HG03139 (cell line): ENCODE measurements around the gene TMEM178B.
"Not testable (repeated sequence)": the region's sequence is repeated elsewhere in the genome, so short reads cannot be mapped to it uniquely, and the experiment has no call there.

ENCODE experiments used
- ATAC-seq: cut with Tn5 transposase; IDR thresholded peaks from one replicate; pipeline ENCODE4 v1.9.1; 2021; ENCODE audit not compliant: unreplicated experiment

Gene TMEM178B

DNA sequence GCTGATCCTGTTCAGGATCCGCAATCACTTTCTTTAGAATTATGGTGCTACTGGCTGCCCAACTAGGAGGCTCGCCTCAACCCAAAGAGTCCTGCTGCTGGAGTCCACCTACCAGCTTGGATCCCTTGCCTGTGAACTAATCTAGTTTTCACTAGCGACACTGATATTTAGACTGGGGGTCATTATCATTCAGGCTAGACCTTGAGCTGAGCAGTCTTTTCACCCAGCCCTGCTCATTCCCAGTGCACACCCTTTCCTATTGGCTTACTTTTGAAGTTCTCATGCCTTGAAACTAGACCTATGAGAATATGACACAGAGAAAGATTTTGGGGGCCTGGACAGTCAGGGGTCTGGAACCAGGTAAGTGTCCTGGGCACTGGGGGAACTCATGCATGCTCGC lies 107.9 kb downstream of the TMEM178B start:
- ATAC-seq, result no peak

DNA sequence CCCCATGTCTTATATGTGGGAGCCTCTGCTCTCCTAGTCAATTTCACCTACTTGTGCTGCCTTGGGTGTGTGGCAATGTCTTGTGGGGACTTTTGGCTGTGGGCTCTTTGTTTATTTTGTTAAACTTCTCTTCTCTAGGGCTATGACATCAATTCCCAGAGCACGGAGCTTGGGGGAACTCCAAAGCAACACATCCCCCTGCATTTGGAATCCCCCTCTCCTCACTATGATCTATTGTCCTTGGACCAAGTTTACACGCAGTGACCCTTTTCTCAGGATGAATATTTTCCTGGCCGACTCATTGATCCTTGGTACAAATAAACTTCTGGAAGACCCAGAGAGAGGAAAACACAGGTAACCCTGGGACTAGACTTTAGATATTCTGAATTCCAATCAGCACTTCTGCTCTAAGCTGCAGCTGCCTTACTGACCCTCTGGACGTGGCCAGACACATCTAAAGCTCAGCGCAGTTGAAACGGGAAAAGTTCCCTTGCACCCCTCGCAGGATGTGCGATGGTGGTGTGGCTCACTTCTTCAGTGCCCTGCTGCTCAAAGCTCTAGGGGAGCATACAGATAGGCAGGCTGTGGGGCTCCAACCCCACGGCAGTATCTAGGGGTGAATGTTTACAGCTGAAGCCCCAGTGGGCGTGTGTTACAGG lies 110.8 kb downstream of the TMEM178B start:
- ATAC-seq, result no peak

DNA sequence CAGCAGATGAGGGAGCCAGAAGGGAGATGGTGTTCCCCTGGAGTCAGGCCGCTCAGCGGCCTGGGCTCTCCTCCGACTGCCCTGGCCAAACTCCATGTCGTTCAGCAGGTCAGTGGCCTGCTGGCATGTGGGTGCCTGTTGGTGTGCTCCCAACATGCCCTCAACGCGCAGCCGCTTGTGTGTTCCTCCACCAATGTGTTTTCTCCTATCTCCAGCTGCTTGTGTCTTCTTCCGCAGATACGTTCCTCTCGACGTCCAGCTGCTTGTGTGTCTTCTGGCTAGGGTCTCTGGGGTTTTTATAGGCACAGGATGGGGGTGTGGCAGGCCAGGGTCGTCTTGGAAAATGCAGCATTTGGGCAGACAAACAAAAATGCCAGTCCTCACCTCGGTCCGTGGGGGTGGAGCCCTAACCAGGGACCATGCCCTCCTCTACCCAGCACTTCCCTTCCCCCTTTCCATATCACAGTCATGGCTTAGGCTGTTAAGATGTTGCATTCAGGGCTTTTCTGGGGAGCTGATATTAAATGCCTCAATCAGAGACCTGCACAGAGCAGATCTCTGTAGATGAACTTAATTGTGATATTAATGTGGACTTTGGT lies 111.6 kb downstream of the TMEM178B start:
- ATAC-seq, result no peak

DNA sequence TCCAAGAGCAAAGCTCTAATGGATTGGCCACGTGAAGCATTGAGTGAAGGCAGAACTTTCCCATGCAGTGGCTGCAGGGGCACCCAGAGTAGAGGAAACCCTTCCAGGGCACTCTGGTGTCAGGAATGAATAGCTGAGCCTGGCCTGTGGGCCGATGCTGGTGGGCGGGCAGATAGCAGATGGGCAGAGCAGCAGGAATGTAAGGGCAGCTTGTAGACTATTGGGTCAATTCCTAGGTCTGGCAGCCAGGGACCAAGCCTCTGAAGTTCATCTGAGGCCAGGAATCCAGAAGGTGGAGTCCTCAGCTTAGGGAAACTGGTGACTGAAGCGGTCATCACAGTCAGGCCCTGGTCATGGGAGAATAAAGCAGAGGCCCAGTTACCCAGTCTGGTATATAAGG lies 115.4 kb downstream of the TMEM178B start:
- no peak for ATAC-seq

DNA sequence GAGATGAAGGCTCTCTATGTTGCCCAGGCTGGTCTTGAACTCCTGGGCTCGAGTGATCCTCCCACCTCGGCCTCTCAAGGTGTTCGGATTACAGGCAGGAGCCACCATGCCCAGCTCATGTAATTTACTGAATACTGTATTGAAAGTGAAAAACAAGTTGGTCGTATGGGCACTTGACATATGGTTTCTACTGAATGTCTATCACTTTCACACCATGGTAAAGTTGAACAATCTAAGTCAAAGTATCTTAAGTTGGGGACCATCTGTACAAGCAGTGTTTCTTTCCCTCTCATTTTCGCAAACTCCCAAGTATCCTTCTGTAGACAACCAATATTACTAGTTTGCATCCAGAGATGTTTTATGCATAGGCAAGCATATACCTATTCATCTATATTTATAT lies 116.6 kb downstream of the TMEM178B start:
- no peak for ATAC-seq

DNA sequence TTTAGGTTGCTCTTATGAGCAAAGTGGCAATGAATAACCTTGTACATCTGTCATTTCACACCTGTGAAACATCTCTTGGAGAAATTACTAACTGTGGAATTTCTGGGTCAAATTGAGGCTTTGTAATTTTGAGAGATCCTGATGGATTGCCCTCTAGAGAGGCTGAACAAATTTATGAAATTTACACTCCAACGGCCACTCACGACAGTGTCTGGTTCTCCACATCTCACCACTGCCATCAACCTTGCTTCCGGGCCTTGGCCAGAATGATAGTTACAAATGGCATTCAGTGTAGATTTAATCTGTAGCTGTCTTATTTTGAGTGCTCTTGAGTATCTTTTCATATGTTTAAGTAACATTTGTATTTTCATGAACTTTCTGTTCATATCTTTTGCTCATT lies 117.4 kb downstream of the TMEM178B start:
- ATAC-seq, result no peak

DNA sequence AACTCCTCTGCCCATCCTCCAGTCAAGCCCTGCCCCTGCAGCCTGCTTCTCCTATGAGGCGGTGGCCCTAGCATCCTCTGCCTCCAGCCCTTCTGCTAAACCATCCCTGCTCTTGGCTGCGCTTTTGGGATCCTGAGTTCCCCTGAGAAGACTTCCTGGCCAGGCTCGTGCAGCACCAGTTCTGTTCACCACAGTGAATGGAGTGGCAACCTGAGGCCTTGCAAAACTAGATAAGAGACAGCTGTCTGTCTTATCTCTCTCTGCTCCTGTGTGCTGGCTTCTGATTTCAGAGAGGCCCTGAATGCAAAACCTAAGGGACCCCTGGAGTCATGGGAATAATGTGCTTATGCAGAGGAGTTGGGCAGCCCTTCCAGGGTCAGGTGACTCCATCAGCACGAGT lies 119.2 kb downstream of the TMEM178B start:
- ATAC-seq, result no peak

DNA sequence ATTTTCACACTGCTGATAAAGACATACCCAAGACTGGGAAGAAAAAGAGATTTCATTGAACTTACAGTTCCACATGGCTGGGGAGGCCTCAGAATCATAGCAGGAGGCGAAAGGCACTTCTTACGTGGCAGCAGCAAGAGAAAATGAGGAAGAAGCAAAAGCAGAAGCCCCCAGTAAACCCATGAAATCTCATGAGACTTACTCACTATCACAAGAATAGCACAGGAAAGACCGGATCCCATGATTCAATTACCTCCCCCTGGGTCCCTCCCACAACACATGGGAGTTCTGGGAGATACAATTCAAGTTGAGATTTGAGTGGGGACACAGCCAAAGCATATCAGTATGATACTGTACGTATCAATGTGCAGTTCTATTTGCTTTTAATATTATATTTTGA lies 121.9 kb downstream of the TMEM178B start:
- not testable (repeated sequence) for ATAC-seq

DNA sequence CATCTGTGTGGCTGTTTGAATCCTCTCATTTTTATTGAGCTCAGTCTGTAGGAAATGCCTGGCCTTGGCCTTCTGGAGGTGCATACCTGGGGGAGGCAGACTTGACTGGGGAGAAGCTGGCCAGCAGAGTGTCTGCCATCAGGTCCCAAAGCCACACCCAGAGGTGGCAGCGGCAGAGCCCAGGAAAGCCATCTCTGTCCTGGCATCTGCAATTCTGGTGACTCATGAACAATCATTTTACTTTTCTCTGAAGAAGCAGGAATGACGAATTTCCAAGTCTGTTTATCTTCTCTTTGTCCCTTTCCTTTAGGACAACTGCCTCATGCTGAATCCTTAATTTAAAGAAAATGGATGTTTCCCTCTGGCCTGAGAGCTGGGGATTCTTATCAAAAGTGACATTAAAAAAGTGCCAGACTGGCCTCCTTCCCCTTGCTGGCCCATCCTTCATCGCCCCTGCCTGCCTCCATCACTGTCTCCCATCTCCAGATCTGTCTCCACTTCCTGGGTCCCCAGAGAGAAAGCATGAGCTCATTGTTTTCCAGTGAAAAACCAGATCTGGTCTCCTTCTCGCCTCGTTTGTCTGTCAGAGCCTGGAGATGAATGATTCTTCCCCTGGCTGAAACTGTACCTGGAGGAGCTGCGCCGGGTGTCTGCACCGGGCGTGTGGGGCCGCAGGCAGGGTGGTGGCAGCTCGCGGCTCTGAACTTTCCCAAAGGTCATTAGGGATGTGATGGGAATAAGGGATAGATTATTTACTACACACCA lies 124.5 kb downstream of the TMEM178B start:
- no peak for ATAC-seq

DNA sequence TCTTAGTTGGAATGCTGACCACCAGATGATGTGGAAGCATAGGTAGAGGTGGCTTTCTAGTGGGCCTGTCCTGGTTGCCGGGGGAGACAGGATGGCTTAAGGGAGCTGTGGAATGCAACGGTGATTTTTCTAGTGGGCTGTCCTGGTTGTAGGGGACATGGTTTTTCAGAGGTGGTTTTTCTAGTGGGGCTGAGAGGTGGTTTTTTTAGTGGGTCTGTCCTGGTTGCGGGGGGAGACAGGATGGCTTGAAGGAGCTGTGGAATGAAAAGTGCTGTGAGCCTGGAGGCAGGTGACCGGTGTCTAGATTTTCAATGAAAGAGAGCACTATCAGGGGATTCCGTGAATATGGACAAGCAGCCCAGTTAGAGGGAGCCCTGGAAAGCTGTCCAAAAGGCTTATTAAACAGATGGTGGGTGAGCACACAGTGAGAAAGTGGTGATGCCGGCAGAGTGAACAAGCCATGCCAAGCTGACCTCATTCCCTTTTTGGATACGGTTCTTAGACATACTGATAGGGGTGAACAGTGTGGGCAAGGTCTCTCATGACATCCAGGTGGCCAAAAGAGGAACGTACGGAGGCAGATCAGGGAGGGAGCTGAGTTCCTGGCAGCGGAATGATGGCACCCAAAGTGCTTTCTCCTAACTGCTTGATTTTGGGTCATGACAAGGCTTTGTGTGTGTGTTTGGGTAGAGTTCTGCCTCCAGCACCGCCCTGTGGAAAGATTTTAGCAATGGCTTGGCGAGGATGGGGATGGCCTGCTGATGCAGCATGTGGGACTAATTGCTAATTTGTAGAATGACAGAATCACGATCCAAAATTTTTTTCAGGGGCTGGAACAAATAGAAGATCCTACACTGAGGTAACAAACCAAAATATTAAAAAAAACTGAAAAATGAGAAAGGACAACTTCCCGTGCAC lies 126.6 kb downstream of the TMEM178B start:
- no peak for ATAC-seq

DNA sequence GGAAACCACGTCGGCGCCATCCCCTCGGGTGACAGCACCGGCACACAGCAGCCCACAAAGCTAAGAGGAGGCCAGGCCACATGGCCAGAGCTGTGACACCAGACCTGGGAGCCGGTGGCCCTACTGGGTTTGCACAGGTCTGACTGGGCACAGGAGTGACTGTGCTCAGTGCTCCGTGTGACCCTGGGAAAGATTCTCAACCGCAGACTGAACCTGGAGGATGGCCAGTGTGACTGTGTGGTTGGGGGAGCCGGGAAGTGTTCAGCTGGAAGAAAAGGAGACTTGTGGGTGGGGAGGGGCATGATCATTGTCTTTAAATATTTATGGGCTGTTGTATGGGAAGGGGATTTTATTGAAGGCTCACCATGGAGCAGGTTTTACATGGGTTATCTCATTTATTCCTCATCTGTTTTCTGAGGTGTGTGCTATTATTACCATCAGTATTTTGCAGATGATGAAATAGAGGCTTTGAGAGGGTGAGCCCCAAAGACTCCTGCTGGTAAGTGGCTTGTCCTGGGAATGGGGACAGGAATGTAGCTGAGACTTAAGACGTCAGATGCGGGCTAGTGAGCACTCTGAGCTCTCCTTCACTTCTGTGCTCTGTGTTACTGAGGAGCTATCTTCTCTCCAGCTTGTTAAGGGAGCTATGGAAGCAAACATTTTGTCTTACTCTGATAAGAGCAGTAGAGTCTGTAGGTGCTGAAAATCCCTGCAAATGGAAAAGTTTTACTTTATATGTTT lies 127.5 kb downstream of the TMEM178B start:
- ATAC-seq, result no peak

DNA sequence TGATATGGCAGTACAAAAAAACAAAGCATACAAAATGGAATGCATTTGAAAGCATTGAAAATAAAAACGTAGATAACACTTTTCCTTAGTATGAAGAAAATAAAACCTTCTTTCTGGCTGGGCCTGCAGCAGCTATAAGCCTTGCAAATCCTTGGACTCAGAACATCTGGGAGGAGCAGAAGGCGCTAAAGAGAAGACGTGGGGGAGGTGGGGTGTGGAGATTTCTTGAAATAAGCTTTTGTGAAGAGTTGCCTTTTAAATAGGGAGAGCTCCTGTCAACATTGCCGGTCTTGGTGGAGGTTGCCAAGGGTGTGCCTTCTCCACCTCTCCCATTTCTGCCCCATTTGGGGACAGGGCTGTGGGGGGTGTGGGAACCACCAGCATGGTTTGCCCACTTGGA lies 128.7 kb downstream of the TMEM178B start:
- ATAC-seq, result no peak

DNA sequence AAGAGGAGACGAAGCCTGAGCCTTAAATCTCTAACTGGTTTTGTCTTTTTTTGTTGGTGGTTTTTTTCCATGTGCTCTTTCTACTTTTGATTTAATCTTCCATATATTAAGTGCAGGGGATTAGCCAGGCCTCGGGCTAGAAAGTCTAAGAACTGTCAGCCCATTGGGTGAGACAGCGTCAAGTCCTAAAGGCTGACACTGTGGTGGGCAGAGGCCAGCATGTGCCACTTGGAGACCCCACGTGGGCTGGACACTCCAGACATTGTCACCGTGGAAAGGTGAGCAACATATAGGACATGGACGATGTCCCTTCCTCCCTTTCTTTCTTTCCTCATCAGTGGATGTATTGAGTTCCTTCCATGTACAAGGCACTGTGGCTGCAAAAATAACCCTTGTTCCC lies 129.3 kb downstream of the TMEM178B start:
- ATAC-seq, result no peak

DNA sequence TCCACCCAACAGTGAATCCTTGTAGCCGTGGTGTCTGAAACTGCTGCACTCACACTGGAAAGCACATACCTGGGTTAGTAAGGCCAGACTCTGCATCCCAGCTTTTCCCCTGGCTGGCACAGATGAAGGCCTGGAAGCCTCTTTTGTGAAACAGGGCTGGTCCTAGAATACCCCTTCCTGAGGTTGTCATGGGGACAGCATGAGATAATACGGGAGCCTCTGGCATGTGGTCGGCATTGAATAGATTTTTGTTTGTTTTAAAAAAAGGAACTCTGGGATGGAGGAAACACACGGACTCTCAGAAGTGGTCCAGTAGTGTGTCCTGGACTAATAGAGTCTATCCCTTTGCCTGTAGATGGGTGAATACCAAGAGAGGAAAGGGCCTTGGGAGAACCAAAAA lies 129.7 kb downstream of the TMEM178B start:
- ATAC-seq, result no peak

DNA sequence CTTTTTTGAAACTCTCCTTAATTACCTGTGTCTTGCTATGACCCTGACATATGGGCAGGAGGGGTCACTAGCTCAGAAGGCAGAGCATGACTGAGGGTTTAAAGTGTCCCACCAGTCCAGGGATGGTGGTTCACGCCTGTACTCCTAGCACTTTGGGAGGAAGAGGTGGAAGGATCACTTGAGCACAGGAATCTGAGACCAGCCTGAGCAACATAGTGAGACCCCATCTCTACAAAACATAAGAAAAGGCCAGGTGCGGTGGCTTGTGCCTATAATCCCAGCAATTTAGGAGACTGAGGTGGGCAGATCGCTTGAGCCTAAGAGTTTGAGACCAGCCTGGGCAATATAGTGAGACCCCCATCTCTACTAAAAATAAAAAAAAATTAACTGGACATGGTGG lies 133.8 kb downstream of the TMEM178B start:
- no peak for ATAC-seq

DNA sequence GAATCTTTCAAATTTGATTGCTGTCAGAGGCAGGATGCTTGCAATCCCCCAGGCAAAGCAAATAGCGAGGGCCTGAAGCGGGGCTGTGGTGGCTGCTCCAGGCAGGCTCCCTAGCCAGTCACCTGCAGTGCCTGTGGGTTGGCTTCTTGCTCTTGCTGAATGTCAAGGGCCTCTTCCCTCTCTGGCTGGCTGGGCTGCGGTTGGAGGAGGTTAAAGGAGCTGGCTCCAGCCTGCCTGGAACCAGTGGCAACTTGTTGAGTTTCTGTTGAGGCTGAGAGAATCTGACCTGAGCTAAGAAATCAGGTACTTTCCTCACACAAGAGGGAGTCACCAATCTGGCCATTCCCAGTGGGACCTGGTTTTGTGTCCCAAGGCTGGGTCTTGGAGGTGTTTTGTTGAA lies 134.7 kb downstream of the TMEM178B start:
- ATAC-seq, result no peak

DNA sequence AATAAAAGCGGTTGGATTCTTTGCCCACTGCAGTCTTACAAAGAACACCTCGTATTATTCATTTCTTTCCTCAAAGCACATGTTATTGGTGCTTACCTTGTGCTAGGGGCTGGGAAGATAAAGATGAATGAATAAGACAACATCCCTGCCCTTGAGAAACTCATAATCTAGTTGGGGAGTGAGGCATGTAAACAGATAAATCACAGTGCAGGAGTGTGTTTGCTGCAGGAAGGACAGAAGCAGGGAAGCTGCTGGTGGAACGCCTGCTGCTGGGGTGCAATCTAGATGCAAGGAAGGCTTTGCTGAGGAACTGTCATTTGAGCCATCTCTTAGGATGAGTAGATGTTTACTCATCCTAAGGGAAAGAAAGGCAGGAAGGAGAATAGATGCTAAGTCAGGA lies 135.6 kb downstream of the TMEM178B start:
- ATAC-seq, result no peak

DNA sequence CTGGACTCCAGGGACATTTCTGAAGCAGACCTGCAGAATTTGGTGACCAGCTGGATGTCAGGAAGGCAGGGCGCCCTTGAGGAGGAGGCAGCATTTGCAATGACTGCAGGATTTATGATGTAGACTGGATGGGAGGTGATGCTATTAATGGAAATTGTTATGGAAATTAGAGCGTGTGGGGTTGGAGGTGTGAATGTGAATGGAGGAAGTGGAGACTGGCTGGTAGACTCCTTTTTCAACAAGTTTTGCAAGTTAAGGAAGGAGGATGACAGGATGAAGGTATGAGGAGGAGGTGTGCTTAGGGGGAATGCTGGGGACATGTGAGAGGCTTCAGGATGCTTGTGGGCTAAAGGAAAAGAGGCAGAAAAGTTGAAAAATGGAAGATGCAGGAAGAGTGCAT lies 137.0 kb downstream of the TMEM178B start:
- ATAC-seq, result no peak

DNA sequence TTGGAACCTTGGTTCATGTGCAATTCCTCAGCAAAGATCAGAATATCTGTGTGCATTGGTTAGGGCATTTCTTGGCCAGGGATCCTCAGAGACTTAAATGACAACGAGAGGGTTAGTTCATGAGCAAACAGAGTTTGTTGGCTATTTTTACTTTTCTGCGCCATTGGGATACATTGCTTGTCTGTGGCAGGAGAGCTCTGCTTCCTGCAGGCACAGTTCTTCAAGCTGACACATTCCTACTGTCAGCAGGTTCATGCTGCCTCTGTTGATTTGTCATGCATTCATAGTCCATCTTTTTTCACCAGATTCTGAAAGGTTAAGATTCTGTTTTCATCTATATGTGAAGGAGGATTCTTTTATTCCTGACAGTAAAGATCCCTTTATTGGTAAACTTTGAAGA lies 139.4 kb downstream of the TMEM178B start:
- ATAC-seq, result no peak

DNA sequence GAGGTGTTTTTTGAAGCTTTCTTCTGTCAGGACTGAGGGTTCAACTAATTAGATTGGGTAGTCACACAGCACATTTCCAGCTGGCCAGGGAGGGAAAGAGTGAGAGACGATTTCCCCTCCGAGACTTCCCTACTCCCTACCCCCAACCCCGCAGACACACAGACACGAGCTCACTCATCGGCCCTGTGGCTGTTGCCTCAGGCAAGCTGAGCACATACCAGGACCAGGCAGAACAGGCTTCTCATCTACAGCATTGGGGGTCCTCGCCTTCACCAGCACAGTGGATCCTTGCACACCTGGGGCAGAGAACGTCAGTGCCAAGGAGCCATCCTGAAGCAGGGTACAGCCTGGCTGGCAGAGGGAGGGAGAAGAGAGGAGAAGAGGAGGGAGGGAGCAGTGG lies 144.1 kb downstream of the TMEM178B start:
- no peak for ATAC-seq

DNA sequence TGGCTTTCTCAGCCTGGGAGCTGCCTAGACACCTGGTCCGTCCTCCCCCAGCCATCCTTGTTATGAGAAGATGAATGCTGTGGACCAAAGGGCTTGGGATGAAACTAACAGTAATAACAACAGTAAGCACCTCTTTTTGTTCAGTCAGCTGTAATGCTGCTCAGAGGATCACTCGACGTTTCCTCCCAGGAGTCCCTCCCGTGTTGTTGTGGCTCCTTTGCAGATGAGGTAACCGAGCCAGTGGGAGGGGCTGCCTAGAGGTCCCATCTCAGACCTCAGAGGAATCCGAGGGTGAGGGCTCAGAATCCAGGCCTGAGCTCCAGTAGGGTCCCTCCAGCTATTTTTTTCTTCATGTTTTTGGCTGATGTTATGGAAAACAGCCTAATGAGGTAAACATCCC lies 145.1 kb downstream of the TMEM178B start:
- no peak for ATAC-seq
